Body of pancreas (tissue), 4 donors: ENCODE measurements around the gene DHX35. TPM values are rescaled to one million over a fixed set of nuclear protein-coding genes. Genes with fewer than 3 reads are reported as not detected.

Source experiments
- ATAC-seq: fragments of 150-250 bp; one replicate; pipeline ENCODE4 v1.9.1; 2016
- DNase-seq, 4 donors: peaks; one replicate each; pipeline ENCODE4 v3.0.0-alpha.2; 2019
- H3K27ac ChIP-seq, 4 donors: fragments of 200-600 bp; sonication (generic); 1 replicate in 3 of 4; 2 replicates in 1 of 4; pipeline versions ENCODE4 v1.5.1 to v1.6.1; 2016 to 2019; ENCODE audit warnings: mild to moderate bottlenecking in 1 of 4, mixed read lengths in 1 of 4, moderate library complexity in 1 of 4
- H3K27me3 ChIP-seq, 2 donors: fragments of 200-600 bp; sonication (generic); one replicate each; pipeline ENCODE4 v1.6.0; 2016; ENCODE audit warnings: mild to moderate bottlenecking in 1 of 2
- H3K36me3 ChIP-seq, 2 donors: fragments of 200-600 bp; sonication (generic); replicated peaks in 1 of 2; 2 replicates each; pipeline ENCODE4 v1.5.1; 2016; ENCODE audit warnings: low read depth in 2 of 2; ENCODE audit not compliant: insufficient read depth in 1 of 2
- H3K4me1 ChIP-seq: fragments of 200-600 bp; sonication (generic); one replicate; pipeline ENCODE4 v1.6.0; 2016
- H3K4me3 ChIP-seq, 2 donors: fragments of 200-600 bp; sonication (generic); 1 replicate in 1 of 2; 2 replicates in 1 of 2; pipeline ENCODE4 v1.5.1; 2016 to 2019
- H3K9me3 ChIP-seq, 3 donors: fragments of 200-600 bp; sonication (generic); 1 replicate in 2 of 3; 2 replicates in 1 of 3; pipeline ENCODE4 v1.5.1; 2016
- CTCF ChIP-seq, 7 experiments: fragments of 450-650 bp in 4 of 7; fragments of 200-600 bp in 3 of 7; sonication (generic) in 3 of 7; IDR thresholded peaks; one replicate each; pipeline ENCODE4 v1.5.1; 2016 to 2019; ENCODE audit warnings: antibody characterized with exemption in 7 of 7
- POLR2A ChIP-seq, 3 donors: fragments of 450-650 bp; IDR thresholded peaks; one replicate each; pipeline ENCODE4 v1.6.1; 2016; ENCODE audit warnings: antibody characterized with exemption in 3 of 3, mild to moderate bottlenecking in 2 of 3
- WGBS, 2 donors: methylation state at CpG; one replicate each; pipeline ENCODE4 v1.1.5; 2017; 5-methylcytosine and 5-hydroxymethylcytosine counted together
- intact Hi-C: fragments of 100-400 bp; cut with DNase I; formaldehyde crosslinking; loops from one replicate; pipeline ENCODE4 v1.15.1; 2023
- total RNA-seq, 2 donors: library from RNA; depleted of rRNA; stranded (reverse); fragments of >200 nt; gene quantifications; one replicate each; pipeline ENCODE4 v1.1.0, GENCODE V29; 2016

DHX35 gene
- total RNA-seq, 2 donors from 2014 or later: 6.9 to 7.3 TPM

- ATAC-seq: no peak
These were observed 82.4 kb downstream of the DHX35 start for GRCh38 chr20:39044501-39044900.

GRCh38 chr20:39045676-39046075 is 83.5 kb downstream of the DHX35 start:
- 74 to 77% methylated on average over 8 of the region's 8 CpGs for WGBS, 2 donors
- Histone ChIP-seq H3K36me3 (peaks cover 0 to 3% of the 10 kb centered on the region in 2 donors), H3K27me3 (no peaks in the 10 kb centered on the region), H3K4me1 (peaks cover 13% of the 10 kb centered on the region), H3K9me3 (no peaks in the 10 kb centered on the region), H3K27ac (no peak overlapping the region), H3K4me3 (no peak overlapping the region)
- intact Hi-C loops: loop anchor here (10.0 kb wide), 1 partner anchor 401 kb away; no protein-coding TSS in a partner anchor
- TF ChIP-seq POLR2A (IDR thresholded peaks at IDR 0.05) (no peak), CTCF (IDR thresholded peaks at IDR 0.05) (no peak)
- DNase-seq: no peak
- no peak for ATAC-seq

More at GRCh38 chr20:39044501-39044900, 82.4 kb downstream of the DHX35 start:
- no peak overlapping the region for H3K4me3 ChIP-seq
- no peaks in the 10 kb centered on the region for H3K9me3 ChIP-seq
- H3K36me3 ChIP-seq: peaks cover 0 to 3% of the 10 kb centered on the region in 2 donors
- no peak for DNase-seq
- TF ChIP-seq CTCF (IDR thresholded peaks at IDR 0.05) (no peak), POLR2A (IDR thresholded peaks at IDR 0.05) (no peak)
- no peak overlapping the region for H3K27ac ChIP-seq
- no peaks in the 10 kb centered on the region for H3K27me3 ChIP-seq
- WGBS, 2 donors: 90 to 93% methylated on average over 6 of the region's 6 CpGs
- peaks cover 4% of the 10 kb centered on the region for H3K4me1 ChIP-seq
- intact Hi-C loops: loop anchor here (10.0 kb wide), 1 partner anchor 400 kb away; no protein-coding TSS in a partner anchor

GRCh38 chr20:39047417-39047985 is 85.4 kb downstream of the DHX35 start:
- no peak for ATAC-seq
- Histone ChIP-seq H3K27me3 (no peaks in the 10 kb centered on the region), H3K27ac (no peak overlapping the region), H3K9me3 (no peaks in the 10 kb centered on the region), H3K4me1 (peaks cover 13% of the 10 kb centered on the region), H3K36me3 (peaks cover 0 to 3% of the 10 kb centered on the region in 2 donors), H3K4me3 (no peak overlapping the region)
- WGBS, 2 donors: 51 to 53% methylated on average over 4 to 9 of the region's 10 CpGs
- intact Hi-C loops: loop anchor here (10.0 kb wide), 1 partner anchor 403 kb away; no protein-coding TSS in a partner anchor
- TF ChIP-seq CTCF (IDR thresholded peaks at IDR 0.05) (no peak), POLR2A (IDR thresholded peaks at IDR 0.05) (no peak)
- no peak for DNase-seq

- ATAC-seq (peak; percentile 77), DNase-seq (peak; percentile 79 to 87 (median 83))
- Histone ChIP-seq H3K27me3 (no peaks in the 10 kb centered on the region), H3K4me1 (peaks cover 13% of the 10 kb centered on the region), H3K36me3 (no peaks in the 10 kb centered on the region), H3K27ac (no peak overlapping the region), H3K4me3 (no peak overlapping the region), H3K9me3 (no peaks in the 10 kb centered on the region)
- TF ChIP-seq CTCF (IDR thresholded peaks at IDR 0.05) (peak; percentile 83 to 98 (median 90)), POLR2A (IDR thresholded peaks at IDR 0.05) (no peak)
- WGBS, 2 donors: 25 to 33% methylated on average over 2 to 4 of the region's 4 CpGs
- intact Hi-C loops: loop anchor here (10.0 kb wide), 1 partner anchor 403 kb away; no protein-coding TSS in a partner anchor
These were observed 86.0 kb downstream of the DHX35 start for GRCh38 chr20:39048000-39048696.
